Karpas-422 (cell line): ENCODE measurements around the gene DDHD1. TPM values are rescaled to one million over a fixed set of nuclear protein-coding genes. Genes with fewer than 3 reads are reported as not detected.
A peak's percentile ranks its signal among the peaks of the same experiment; 100 is the strongest.
"Not testable (repeated sequence)": the region's sequence is repeated elsewhere in the genome, so short reads cannot be mapped to it uniquely, and the experiment has no call there.

ENCODE experiments used
- DNase-seq: peaks from one replicate; pipeline ENCODE4 v3.0.0-alpha.2; 2015
- H2AFZ ChIP-seq: fragments of 200-600 bp; sonication (generic); 2 replicates; pipeline ENCODE4 v1.6.1; 2014; ENCODE audit warnings: antibody characterized with exemption, low read length, mixed read lengths
- H3K27ac ChIP-seq: fragments of 200-600 bp; sonication (generic); 2 replicates; pipeline ENCODE4 v1.5.1; 2014; ENCODE audit warnings: mild to moderate bottlenecking, low read length, moderate library complexity
- H3K27me3 ChIP-seq: fragments of 200-600 bp; sonication (generic); 2 replicates; pipeline ENCODE4 v1.6.1; 2014; ENCODE audit warnings: low read length, mixed read lengths
- H3K36me3 ChIP-seq: fragments of 200-600 bp; sonication (generic); 2 replicates; pipeline ENCODE4 v1.6.1; 2014; ENCODE audit warnings: low read length, mixed read lengths; ENCODE audit not compliant: insufficient read depth
- H3K4me1 ChIP-seq: fragments of 200-600 bp; sonication (generic); 2 replicates; pipeline ENCODE4 v1.6.1; 2014; ENCODE audit warnings: mild to moderate bottlenecking, low read length, mixed read lengths
- H3K4me2 ChIP-seq: fragments of 200-600 bp; sonication (generic); 2 replicates; pipeline ENCODE4 v1.6.1; 2014; ENCODE audit warnings: low read length, low read depth, mild to moderate bottlenecking; ENCODE audit not compliant: poor library complexity, severe bottlenecking
- H3K4me3 ChIP-seq: fragments of 200-600 bp; sonication (generic); 2 replicates; pipeline ENCODE4 v1.5.1; 2014; ENCODE audit warnings: mild to moderate bottlenecking, antibody characterized with exemption, low read length, mixed read lengths
- H3K79me2 ChIP-seq: fragments of 200-600 bp; sonication (generic); 2 replicates; pipeline ENCODE4 v1.6.1; 2014; ENCODE audit warnings: mild to moderate bottlenecking, low read length, mixed read lengths
- H3K9ac ChIP-seq: fragments of 200-600 bp; sonication (generic); 2 replicates; pipeline ENCODE4 v1.6.0; 2014; ENCODE audit warnings: low read length
- H3K9me2 ChIP-seq: fragments of 200-600 bp; sonication (generic), shearing (Covaris generic); replicated peaks from 2 replicates; pipeline ENCODE4 v1.6.0; 2014; ENCODE audit warnings: mild to moderate bottlenecking, low read length, moderate library complexity; ENCODE audit not compliant: insufficient read depth
- H3K9me3 ChIP-seq: fragments of 300-700, 200-600 bp; sonication (generic); 2 replicates; pipeline ENCODE4 v1.6.1; 2014; ENCODE audit warnings: low read length, mixed read lengths
- H4K20me1 ChIP-seq: fragments of 200-600 bp; sonication (generic); 2 replicates; pipeline ENCODE4 v1.6.1; 2014; ENCODE audit warnings: mild to moderate bottlenecking, antibody characterized with exemption, low read length, low read depth; ENCODE audit not compliant: insufficient read depth
- total RNA-seq: library from RNA; depleted of rRNA; stranded (reverse); fragments of >200 nt; shearing (Covaris generic); gene quantifications from 2 replicates; pipeline ENCODE4 v1.2.3, GENCODE V29; 2014; ENCODE audit warnings: low replicate concordance

DDHD1 gene
- total RNA-seq, 1 experiment from 2014 or later: 127 TPM

GRCh38 chr14:53109105-53110041 is 43.8 kb downstream of the DDHD1 start:
- Histone ChIP-seq H3K27ac (peak overlapping the region; percentile 88), H3K36me3 (no peaks in the 10 kb centered on the region), H3K9me3 (no peaks in the 10 kb centered on the region), H3K9ac (peak overlapping the region; percentile 66), H3K79me2 (peaks cover 100% of the 10 kb centered on the region), H3K4me2 (peak overlapping the region; percentile 93), H3K27me3 (no peaks in the 10 kb centered on the region), H3K9me2 (no peaks in the 10 kb centered on the region), H4K20me1 (0 out of 2 replicates have a peak, but pooled peaks cover 2% of the 10 kb centered on the region), H3K4me1 (peaks cover 57% of the 10 kb centered on the region), H3K4me3 (peak overlapping the region; percentile 62), H2AFZ (peak overlapping the region; percentile 7; the same call in 1 of the 2 replicates)
- peak; percentile 77 for DNase-seq

- Histone ChIP-seq H3K4me3 (peak overlapping the region; percentile 62), H3K79me2 (peaks cover 100% of the 10 kb centered on the region), H3K27me3 (no peaks in the 10 kb centered on the region), H3K9me2 (no peaks in the 10 kb centered on the region), H3K9ac (peak overlapping the region; percentile 66), H3K4me1 (peaks cover 54% of the 10 kb centered on the region), H3K4me2 (peak overlapping the region; percentile 93), H2AFZ (peak overlapping the region; percentile 7; the same call in 1 of the 2 replicates), H3K9me3 (no peaks in the 10 kb centered on the region), H3K36me3 (peaks cover 6% of the 10 kb centered on the region; the same call in 1 of the 2 replicates), H4K20me1 (no peaks in the 10 kb centered on the region), H3K27ac (peak overlapping the region; percentile 88)
- peak; percentile 65 for DNase-seq
Measured at GRCh38 chr14:53108292-53109104, 44.6 kb downstream of the DDHD1 start.

- H3K27me3 ChIP-seq: no peaks in the 10 kb centered on the region
- H2AFZ ChIP-seq: no peak overlapping the region
- H3K4me3 ChIP-seq: no peak overlapping the region
- peaks cover 99% of the 10 kb centered on the region for H3K79me2 ChIP-seq
- H3K9me2 ChIP-seq: no peaks in the 10 kb centered on the region
- no peak overlapping the region for H3K4me2 ChIP-seq
- H3K9ac ChIP-seq: no peak overlapping the region
- H4K20me1 ChIP-seq: no peaks in the 10 kb centered on the region
- H3K27ac ChIP-seq: no peak overlapping the region
- no peaks in the 10 kb centered on the region for H3K9me3 ChIP-seq
- no peak for DNase-seq
- H3K36me3 ChIP-seq: peaks cover 19% of the 10 kb centered on the region
- H3K4me1 ChIP-seq: peaks cover 47% of the 10 kb centered on the region
Measured at GRCh38 chr14:53106768-53107167, 46.4 kb downstream of the DDHD1 start.

GRCh38 chr14:53103636-53104340 is 49.3 kb downstream of the DDHD1 start:
- Histone ChIP-seq H3K27ac (no peak overlapping the region), H3K4me1 (peaks cover 22% of the 10 kb centered on the region), H3K4me3 (no peak overlapping the region), H3K79me2 (peaks cover 97% of the 10 kb centered on the region), H3K9ac (no peak overlapping the region), H3K36me3 (peaks cover 29% of the 10 kb centered on the region), H3K9me3 (no peaks in the 10 kb centered on the region), H3K4me2 (no peak overlapping the region), H4K20me1 (no peaks in the 10 kb centered on the region), H3K9me2 (no peaks in the 10 kb centered on the region), H3K27me3 (no peaks in the 10 kb centered on the region), H2AFZ (no peak overlapping the region)
- no peak for DNase-seq

GRCh38 chr14:53093206-53093605 is 59.9 kb downstream of the DDHD1 start:
- no peaks in the 10 kb centered on the region for H3K9me3 ChIP-seq
- no peaks in the 10 kb centered on the region for H3K9me2 ChIP-seq
- H3K79me2 ChIP-seq: peaks cover 86% of the 10 kb centered on the region
- H3K27me3 ChIP-seq: no peaks in the 10 kb centered on the region
- H3K4me1 ChIP-seq: no peaks in the 10 kb centered on the region; the same call in 1 of the 2 replicates
- no peaks in the 10 kb centered on the region for H4K20me1 ChIP-seq
- H3K36me3 ChIP-seq: peaks cover 57% of the 10 kb centered on the region
- no peak overlapping the region; the same call in 1 of the 2 replicates for H3K27ac ChIP-seq
- no peak overlapping the region for H3K9ac ChIP-seq
- H3K4me3 ChIP-seq: no peak overlapping the region
- DNase-seq: no peak
- H3K4me2 ChIP-seq: no peak overlapping the region
- no peak overlapping the region for H2AFZ ChIP-seq

GRCh38 chr14:53090853-53091252 is 62.3 kb downstream of the DDHD1 start:
- peaks cover 42% of the 10 kb centered on the region for H3K36me3 ChIP-seq
- H4K20me1 ChIP-seq: no peaks in the 10 kb centered on the region
- H3K27ac ChIP-seq: no peak overlapping the region

GRCh38 chr14:53084954-53085353 is 68.2 kb downstream of the DDHD1 start:
- not testable (repeated sequence) for H3K27me3 ChIP-seq, H3K4me3 ChIP-seq, H3K9me2 ChIP-seq, H3K9me3 ChIP-seq, H2AFZ ChIP-seq, H3K4me1 ChIP-seq, DNase-seq, H3K4me2 ChIP-seq, H4K20me1 ChIP-seq, H3K9ac ChIP-seq, H3K27ac ChIP-seq
- Histone ChIP-seq H3K79me2 (peaks cover 78% of the 10 kb centered on the region), H3K36me3 (peaks cover 46% of the 10 kb centered on the region)

More at GRCh38 chr14:53090853-53091252, 62.3 kb downstream of the DDHD1 start:
- H3K4me1 ChIP-seq: no peaks in the 10 kb centered on the region
- H3K9ac ChIP-seq: no peak overlapping the region
- no peaks in the 10 kb centered on the region for H3K9me3 ChIP-seq
- no peak for DNase-seq
- H3K4me2 ChIP-seq: no peak overlapping the region
- H3K9me2 ChIP-seq: no peaks in the 10 kb centered on the region
- H2AFZ ChIP-seq: no peak overlapping the region
- no peaks in the 10 kb centered on the region for H3K27me3 ChIP-seq
- H3K79me2 ChIP-seq: peaks cover 83% of the 10 kb centered on the region
- no peak overlapping the region for H3K4me3 ChIP-seq
